Activated CD8-positive, alpha-beta memory T cell treated with anti-CD3 and anti-CD28 coated beads, Interleukin-2, amount 50 U/mL, for 1 hour (primary cell): ENCODE measurements around the gene GPBAR1.

Experiments
- DNase-seq: peaks from one replicate; pipeline ENCODE4 v3.0.0-alpha.2; 2020; ENCODE audit errors: extremely low read depth

The GPBAR1 gene

GRCh38 chr2:218285604-218286003 is 24.8 kb downstream of the GPBAR1 start:
- DNase-seq: no peak

- peak; percentile 81 for DNase-seq
Measured at GRCh38 chr2:218286570-218287459, 26.0 kb downstream of the GPBAR1 start.

- DNase-seq: no peak
Measured at GRCh38 chr2:218289639-218290315, 29.0 kb downstream of the GPBAR1 start.

- DNase-seq: peak; percentile 55
Measured at GRCh38 chr2:218290316-218291261, 29.8 kb downstream of the GPBAR1 start.

GRCh38 chr2:218291318-218292047 is 30.7 kb downstream of the GPBAR1 start:
- no peak for DNase-seq

GRCh38 chr2:218292048-218293014 is 31.5 kb downstream of the GPBAR1 start, which contains the start of gene TMBIM1:
TMBIM1 (minus strand) TSS chr2:218292503; CDS start chr2:218282141, 10,362 bp downstream.
- no peak for DNase-seq

GRCh38 chr2:218293715-218294429 is 33.1 kb downstream of the GPBAR1 start:
- DNase-seq: no peak

GRCh38 chr2:218294430-218295022 is 33.7 kb downstream of the GPBAR1 start:
- no peak for DNase-seq

- no peak for DNase-seq
Measured at GRCh38 chr2:218295029-218295428, 34.2 kb downstream of the GPBAR1 start.

- no peak for DNase-seq
Measured at GRCh38 chr2:218296200-218296599, 35.4 kb downstream of the GPBAR1 start.

- no peak for DNase-seq
Measured at GRCh38 chr2:218296847-218297246, 36.0 kb downstream of the GPBAR1 start.

- no peak for DNase-seq
Measured at GRCh38 chr2:218298314-218298875, 37.6 kb downstream of the GPBAR1 start.

- DNase-seq: no peak
Measured at GRCh38 chr2:218300141-218300540, 39.3 kb downstream of the GPBAR1 start.

- DNase-seq: peak; percentile 80
Measured at GRCh38 chr2:218301176-218301819, 40.5 kb downstream of the GPBAR1 start.

- DNase-seq: no peak
Measured at GRCh38 chr2:218305383-218305782, 44.6 kb downstream of the GPBAR1 start.

GRCh38 chr2:218306184-218306920 is 45.5 kb downstream of the GPBAR1 start:
- no peak for DNase-seq

GRCh38 chr2:218307415-218308090 is 46.7 kb downstream of the GPBAR1 start:
- DNase-seq: no peak
